Measurements from ENCODE around the gene BAD.

Gene BAD

DNA sequence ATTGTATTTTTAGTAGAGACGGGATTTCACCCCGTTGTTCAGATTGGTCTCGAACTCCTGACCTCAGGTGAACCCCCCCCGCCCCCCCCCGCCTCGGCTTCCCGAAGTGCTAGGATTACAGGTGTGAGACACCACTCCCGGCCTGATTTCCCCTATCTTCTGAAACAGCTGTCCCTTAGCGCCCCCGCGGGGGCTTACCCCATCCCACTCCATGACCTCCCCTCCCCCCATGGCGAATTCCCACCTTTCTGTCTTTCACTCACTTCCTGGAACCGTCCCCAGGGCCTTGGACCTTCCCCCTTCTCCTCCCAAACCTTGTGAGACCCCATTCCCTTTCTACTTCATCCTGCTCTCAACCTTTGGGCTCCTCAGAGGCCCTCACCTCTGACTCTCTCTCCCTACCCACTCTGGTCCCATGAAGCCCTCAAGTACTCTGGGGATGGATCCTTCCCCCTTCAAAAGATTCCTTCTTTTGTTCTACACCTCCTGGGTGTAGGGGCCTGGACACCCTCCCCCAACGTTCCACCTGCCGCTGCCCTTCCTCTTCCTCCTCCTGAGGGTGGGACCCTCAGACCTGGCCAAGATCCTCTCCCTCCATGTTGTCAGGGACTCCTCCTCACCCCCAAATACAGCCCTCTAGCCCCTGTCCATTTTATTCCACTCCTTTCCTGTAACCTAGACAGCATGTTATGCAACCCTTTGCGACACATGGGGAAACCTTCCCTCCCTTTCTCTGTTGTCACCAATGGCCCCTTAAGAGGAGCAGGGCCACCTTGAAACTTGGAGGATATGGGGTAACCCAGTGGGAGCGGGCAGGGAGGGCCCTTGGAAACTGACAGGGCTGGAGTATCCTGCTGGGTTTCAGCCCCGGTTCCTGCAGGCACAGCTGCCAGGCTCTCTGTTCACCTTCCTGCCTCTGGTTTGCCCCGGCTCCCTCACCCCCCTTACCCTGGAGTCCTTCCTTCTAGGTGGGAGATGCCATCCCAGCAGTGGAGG, 34.6 kb upstream of the BAD start:
- TF ChIP-seq SIN3A (IDR thresholded peaks at IDR 0.05; ENCODE audit: borderline replicate concordance, insufficient read depth, low read length) = no peak
- no peak for TF ChIP-seq TAF1 (IDR thresholded peaks at IDR 0.05; ENCODE audit: borderline replicate concordance, insufficient read depth, low read length)
- TF ChIP-seq POLR2AphosphoS5 (IDR thresholded peaks at IDR 0.05; ENCODE audit: low read depth, low read length) = no peak
- no peak for TF ChIP-seq FOXP2 (optimal IDR thresholded peaks at IDR 0.05; ENCODE audit: borderline replicate concordance, extremely low read depth, extremely low read length, insufficient read depth)
- TF ChIP-seq, protein P1, sequence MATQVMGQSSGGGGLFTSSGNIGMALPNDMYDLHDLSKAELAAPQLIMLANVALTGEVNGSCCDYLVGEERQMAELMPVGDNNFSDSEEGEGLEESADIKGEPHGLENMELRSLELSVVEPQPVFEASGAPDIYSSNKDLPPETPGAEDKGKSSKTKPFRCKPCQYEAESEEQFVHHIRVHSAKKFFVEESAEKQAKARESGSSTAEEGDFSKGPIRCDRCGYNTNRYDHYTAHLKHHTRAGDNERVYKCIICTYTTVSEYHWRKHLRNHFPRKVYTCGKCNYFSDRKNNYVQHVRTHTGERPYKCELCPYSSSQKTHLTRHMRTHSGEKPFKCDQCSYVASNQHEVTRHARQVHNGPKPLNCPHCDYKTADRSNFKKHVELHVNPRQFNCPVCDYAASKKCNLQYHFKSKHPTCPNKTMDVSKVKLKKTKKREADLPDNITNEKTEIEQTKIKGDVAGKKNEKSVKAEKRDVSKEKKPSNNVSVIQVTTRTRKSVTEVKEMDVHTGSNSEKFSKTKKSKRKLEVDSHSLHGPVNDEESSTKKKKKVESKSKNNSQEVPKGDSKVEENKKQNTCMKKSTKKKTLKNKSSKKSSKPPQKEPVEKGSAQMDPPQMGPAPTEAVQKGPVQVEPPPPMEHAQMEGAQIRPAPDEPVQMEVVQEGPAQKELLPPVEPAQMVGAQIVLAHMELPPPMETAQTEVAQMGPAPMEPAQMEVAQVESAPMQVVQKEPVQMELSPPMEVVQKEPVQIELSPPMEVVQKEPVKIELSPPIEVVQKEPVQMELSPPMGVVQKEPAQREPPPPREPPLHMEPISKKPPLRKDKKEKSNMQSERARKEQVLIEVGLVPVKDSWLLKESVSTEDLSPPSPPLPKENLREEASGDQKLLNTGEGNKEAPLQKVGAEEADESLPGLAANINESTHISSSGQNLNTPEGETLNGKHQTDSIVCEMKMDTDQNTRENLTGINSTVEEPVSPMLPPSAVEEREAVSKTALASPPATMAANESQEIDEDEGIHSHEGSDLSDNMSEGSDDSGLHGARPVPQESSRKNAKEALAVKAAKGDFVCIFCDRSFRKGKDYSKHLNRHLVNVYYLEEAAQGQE (IDR thresholded peaks at IDR 0.05; ENCODE audit: insufficient read depth in 1 of 2, low read depth in 2 of 2, low read length in 2 of 2) = no peak

DNA sequence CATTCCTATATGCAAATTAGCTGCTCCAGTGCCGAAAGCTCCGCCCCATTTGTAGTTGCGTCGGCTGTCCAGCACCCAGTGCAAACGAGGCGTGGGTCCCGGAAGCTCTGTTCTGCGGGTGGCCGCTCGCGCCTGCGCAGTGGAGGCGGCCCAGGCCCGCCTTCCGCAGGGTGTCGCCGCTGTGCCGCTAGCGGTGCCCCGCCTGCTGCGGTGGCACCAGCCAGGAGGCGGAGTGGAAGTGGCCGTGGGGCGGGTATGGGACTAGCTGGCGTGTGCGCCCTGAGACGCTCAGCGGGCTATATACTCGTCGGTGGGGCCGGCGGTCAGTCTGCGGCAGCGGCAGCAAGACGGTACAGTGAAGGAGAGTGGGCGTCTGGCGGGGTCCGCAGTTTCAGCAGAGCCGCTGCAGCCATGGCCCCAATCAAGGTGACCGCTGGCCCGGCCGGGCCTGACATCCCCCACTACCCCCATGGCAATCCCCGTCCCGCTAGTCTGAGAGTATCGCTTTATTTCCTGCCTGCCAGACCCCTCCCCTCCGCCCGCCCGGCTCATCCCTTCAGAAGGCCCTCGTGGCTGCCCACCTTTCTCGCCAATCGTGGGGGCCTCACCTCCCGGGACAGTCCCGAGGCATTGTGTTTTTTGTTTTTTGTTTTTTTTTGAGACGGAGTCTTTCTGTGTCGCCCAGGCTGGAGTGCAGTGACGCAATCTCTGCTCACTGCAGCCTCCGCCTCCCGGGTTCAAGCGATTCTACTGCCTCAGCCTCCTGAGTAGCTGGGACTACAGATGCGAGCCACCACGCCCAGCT, 33.7 kb upstream of the BAD start, which contains the start of gene PRDX5:
PRDX5 (plus strand) TSS at position 161 of the 805 bp plus-strand sequence; CDS start at position 256, 95 bp downstream.
- TF ChIP-seq SIN3A (IDR thresholded peaks at IDR 0.05; ENCODE audit: borderline replicate concordance, insufficient read depth, low read length) (no peak; the same call in 1 of the 2 replicates), POLR2AphosphoS5 (IDR thresholded peaks at IDR 0.05; ENCODE audit: low read depth, low read length) (peak; percentile 16; the same call in 1 of the 2 replicates), FOXP2 (optimal IDR thresholded peaks at IDR 0.05; ENCODE audit: borderline replicate concordance, extremely low read depth, extremely low read length, insufficient read depth) (peak; percentile 94)
- TF ChIP-seq, protein P1 (IDR thresholded peaks at IDR 0.05; ENCODE audit: insufficient read depth in 1 of 2, low read depth in 2 of 2, low read length in 2 of 2) = peak; percentile 17 to 76; a peak in 2 of 4 replicates

DNA sequence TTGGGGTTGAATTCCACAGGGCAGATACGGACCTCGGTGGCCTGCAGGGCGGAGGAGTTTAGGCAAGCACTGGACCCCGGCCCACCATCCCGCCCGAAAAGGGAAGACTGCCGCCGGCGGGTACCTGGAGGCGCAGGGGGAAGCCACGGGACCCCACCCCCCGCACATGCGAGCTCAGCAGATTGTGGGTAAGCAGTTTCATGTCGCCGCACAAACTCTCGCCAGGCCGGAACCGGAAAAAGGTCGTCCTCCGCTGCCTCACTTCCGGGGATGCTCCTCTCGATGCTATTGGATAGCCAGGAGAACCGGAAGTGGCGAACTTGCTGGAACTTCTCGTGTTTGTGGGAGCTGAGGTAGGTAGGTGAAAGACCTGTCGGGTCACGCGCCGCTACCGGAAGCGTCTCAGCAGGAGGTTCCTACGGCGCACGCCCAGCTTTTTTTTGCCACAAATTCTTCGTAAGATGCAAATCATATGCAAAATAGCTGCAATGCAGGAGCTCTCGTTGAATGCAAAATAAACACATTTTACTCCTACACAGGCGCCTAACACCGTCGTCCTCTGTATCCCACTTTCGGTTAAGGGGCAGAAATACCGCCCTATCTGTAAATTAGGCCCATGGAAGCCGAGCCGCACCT, 33.0 kb upstream of the BAD start, which contains the start of gene TRMT112:
TRMT112 (minus strand) TSS at position 235 of the 636 bp plus-strand sequence; CDS start at position 202, 33 bp downstream.
- peak; percentile 69; the same call in 1 of the 2 replicates for TF ChIP-seq POLR2AphosphoS5 (IDR thresholded peaks at IDR 0.05; ENCODE audit: low read depth, low read length)
- TF ChIP-seq SIN3A (IDR thresholded peaks at IDR 0.05; ENCODE audit: borderline replicate concordance, insufficient read depth, low read length) = peak; percentile 70; the same call in 1 of the 2 replicates
- TF ChIP-seq, protein P1 (IDR thresholded peaks at IDR 0.05; ENCODE audit: insufficient read depth in 1 of 2, low read depth in 2 of 2, low read length in 2 of 2) = no peak
- peak; percentile 74; the same call in 1 of the 2 replicates for TF ChIP-seq TAF1 (IDR thresholded peaks at IDR 0.05; ENCODE audit: borderline replicate concordance, insufficient read depth, low read length)

DNA sequence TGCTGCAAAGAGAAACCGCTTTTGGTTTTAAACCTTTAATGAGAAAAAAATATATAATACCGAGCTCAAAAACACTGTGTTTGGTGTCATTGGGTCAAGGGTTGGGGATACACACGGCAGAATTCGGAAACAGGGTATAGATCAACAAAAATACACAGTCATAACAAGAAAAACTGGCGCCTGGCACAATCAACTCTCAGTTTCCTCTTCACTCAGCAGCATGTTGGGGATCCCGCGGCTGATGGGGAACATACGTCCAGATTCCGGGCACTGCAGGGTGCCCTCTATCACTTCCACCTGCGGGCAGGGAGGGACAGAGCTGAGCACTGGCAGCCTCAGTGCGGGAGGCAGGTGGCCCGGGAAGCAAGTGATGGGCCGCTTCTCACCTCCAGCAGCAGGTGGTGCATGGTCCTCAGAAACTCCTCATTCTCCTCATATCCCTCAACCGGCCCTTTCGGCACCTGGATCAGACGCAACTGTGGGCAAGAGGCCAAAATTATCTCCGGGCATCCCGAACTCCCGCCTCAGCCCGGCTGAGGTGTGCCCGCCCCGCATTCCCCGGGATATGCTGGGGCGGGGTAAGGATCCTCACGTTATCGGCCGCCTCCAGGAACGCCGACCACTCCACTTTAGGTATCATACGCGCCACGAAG, 32.3 kb upstream of the BAD start:
- TF ChIP-seq, protein P1 (IDR thresholded peaks at IDR 0.05; ENCODE audit: insufficient read depth in 1 of 2, low read depth in 2 of 2, low read length in 2 of 2) = no peak
- TF ChIP-seq FOXP2 (optimal IDR thresholded peaks at IDR 0.05; ENCODE audit: borderline replicate concordance, extremely low read depth, extremely low read length, insufficient read depth) (no peak), SIN3A (IDR thresholded peaks at IDR 0.05; ENCODE audit: borderline replicate concordance, insufficient read depth, low read length) (no peak), TAF1 (IDR thresholded peaks at IDR 0.05; ENCODE audit: borderline replicate concordance, insufficient read depth, low read length) (no peak), POLR2AphosphoS5 (IDR thresholded peaks at IDR 0.05; ENCODE audit: low read depth, low read length) (no peak)

All from PFSK-1 (cell line).